OCI-M2 (cell line): ENCODE measurements around the gene TSPO.

Source experiments
- DNase-seq: peaks from one replicate; lab custom pipeline; 2025; ENCODE audit not compliant: unreplicated experiment; lab: John Stamatoyannopoulos, UW

The TSPO gene

GRCh38 chr22:43174941-43175531, 23.7 kb downstream of the TSPO start:
- no peak for DNase-seq

- DNase-seq: no peak
Measured at GRCh38 chr22:43176090-43176489, 24.7 kb downstream of the TSPO start.

- DNase-seq: no peak
Measured at GRCh38 chr22:43177479-43177878, 26.1 kb downstream of the TSPO start.

- DNase-seq: no peak
Measured at GRCh38 chr22:43179146-43179910, 28.0 kb downstream of the TSPO start.

- DNase-seq: no peak
Measured at GRCh38 chr22:43179911-43180195, 28.5 kb downstream of the TSPO start.

GRCh38 chr22:43180670-43181069, 29.3 kb downstream of the TSPO start:
- no peak for DNase-seq

GRCh38 chr22:43181321-43182076, 30.1 kb downstream of the TSPO start:
- DNase-seq: no peak

GRCh38 chr22:43182118-43182517, 30.8 kb downstream of the TSPO start:
- no peak for DNase-seq

GRCh38 chr22:43182726-43183125, 31.4 kb downstream of the TSPO start:
- no peak for DNase-seq

- no peak for DNase-seq
Measured at GRCh38 chr22:43183496-43184277, 32.3 kb downstream of the TSPO start.

GRCh38 chr22:43185860-43186261, 34.5 kb downstream of the TSPO start:
- no peak for DNase-seq

- no peak for DNase-seq
Measured at GRCh38 chr22:43186272-43187170, 35.2 kb downstream of the TSPO start, which contains the start of gene TTLL12. Gene TTLL12 (minus strand): TSS chr22:43187134. CDS start chr22:43187069, 65 bp downstream.

- DNase-seq: peak; percentile 31
Measured at GRCh38 chr22:43187171-43188099, 36.1 kb downstream of the TSPO start.

- no peak for DNase-seq
Measured at GRCh38 chr22:43188829-43189545, 37.6 kb downstream of the TSPO start.

- no peak for DNase-seq
Measured at GRCh38 chr22:43191831-43192230, 40.5 kb downstream of the TSPO start.

GRCh38 chr22:43197271-43197941, 46.0 kb downstream of the TSPO start:
- DNase-seq: no peak

- DNase-seq: no peak
Measured at GRCh38 chr22:43198126-43198525, 46.8 kb downstream of the TSPO start.

- DNase-seq: no peak
Measured at GRCh38 chr22:43198936-43199335, 47.6 kb downstream of the TSPO start.
